Heart left ventricle (tissue), 16 donors: Measurements from ENCODE around the gene TNP2. TPM values are rescaled to one million over a fixed set of nuclear protein-coding genes. Genes with fewer than 3 reads are reported as not detected.
A peak's percentile ranks its signal among the peaks of the same experiment; 100 is the strongest.

ENCODE experiments used
- ATAC-seq, 4 donors: fragments of 200-7000 bp; cut with Tn5 transposase; one replicate each; pipeline ENCODE4 v1.9.1; 2020 to 2022; ENCODE audit warnings: moderate library complexity in 4 of 4, mild to moderate bottlenecking in 3 of 4, moderate number of reproducible peaks in 1 of 4
- DNase-seq, 5 donors: peaks; one replicate each; pipeline ENCODE4 v3.0.0-alpha.2; 2020
- H3K27ac ChIP-seq, 12 donors: fragments of 200-600 bp; sonication (generic) in 4 of 12; one replicate each; pipeline versions ENCODE4 v1.5.0 to v1.8.0; 2016 to 2022; ENCODE audit warnings: mild to moderate bottlenecking in 2 of 12
- H3K27me3 ChIP-seq, 9 donors: fragments of 200-600 bp; sonication (generic) in 2 of 9; one replicate each; pipeline versions ENCODE4 v1.5.1 to v1.8.0; 2016 to 2022; ENCODE audit warnings: mild to moderate bottlenecking in 3 of 9
- H3K36me3 ChIP-seq, 9 donors: fragments of 200-600 bp; sonication (generic) in 2 of 9; one replicate each; pipeline versions ENCODE4 v1.5.0 to v1.8.0; 2018 to 2022; ENCODE audit warnings: mild to moderate bottlenecking in 2 of 9
- H3K4me1 ChIP-seq, 12 donors: fragments of 200-600 bp; sonication (generic) in 4 of 12; one replicate each; pipeline versions ENCODE4 v1.5.0 to v1.8.0; 2016 to 2022; ENCODE audit warnings: mild to moderate bottlenecking in 3 of 12
- H3K4me3 ChIP-seq, 12 donors: fragments of 200-600 bp; sonication (generic) in 4 of 12; one replicate each; pipeline versions ENCODE4 v1.5.0 to v1.8.0; 2017 to 2022; ENCODE audit warnings: mild to moderate bottlenecking in 9 of 12, moderate library complexity in 4 of 12
- H3K9me3 ChIP-seq, 12 donors: fragments of 200-600 bp; sonication (generic) in 4 of 12; one replicate each; pipeline versions ENCODE4 v1.5.0 to v1.8.0; 2016 to 2022; ENCODE audit warnings: mild to moderate bottlenecking in 1 of 12
- CTCF ChIP-seq, 12 donors: fragments of 200-600 bp; sonication (generic) in 4 of 12; IDR thresholded peaks; one replicate each; pipeline versions ENCODE4 v1.5.0 to v1.8.0; 2018 to 2022; ENCODE audit warnings: antibody characterized with exemption in 12 of 12, mild to moderate bottlenecking in 5 of 12
- POLR2A ChIP-seq, 2 donors: fragments of 450-650 bp; IDR thresholded peaks; one replicate each; pipeline ENCODE4 v1.6.1; 2017; ENCODE audit warnings: antibody characterized with exemption in 2 of 2, mild to moderate bottlenecking in 2 of 2, moderate library complexity in 2 of 2
- WGBS, 4 donors: extraction: QIAGEN DNeasy Blood & Tissue Kit in 2 of 4; methylation state at CpG; one replicate each; pipeline versions ENCODE4 v1.1.5 to v1.1.7; 2013 to 2018; 5-methylcytosine and 5-hydroxymethylcytosine counted together
- intact Hi-C, 10 donors: fragments of 100-400 bp; cut with DNase I; formaldehyde crosslinking; loops; one replicate each; pipeline versions ENCODE4 v1.11.1 to v1.14.2; 2022
- polyA plus RNA-seq, 2 donors: library from polyadenylated mRNA; stranded (reverse); fragments of 200-250 nt; gene quantifications; one replicate each; pipeline ENCODE4 v1.2.3, GENCODE V29; 2013
- total RNA-seq, 9 donors: library from RNA; depleted of rRNA in 2 of 9; stranded (reverse); fragments of >200 nt in 2 of 9; fragmentation: NEBNext Ultra II Directional in 3 of 9; extraction: Animal tissue kit (Norgen Biotek cat#: 25700) in 3 of 9; gene quantifications; one replicate each; pipeline versions ENCODE4 v1.1.0 to v1.2.4, GENCODE V29; 2016 to 2023
- donor health status: ischemic (EF 13 %, LVEDD 7.1; RV severe dilation, severe dysfunction).
- donor health status: healthy with polysubstance abuse.
- donor health status: DM: no; HTN: yes; CAD: no.
- donor health status: DM: no; HTN: no; CAD: no.
- donor health status: ischemic (EF 25% LVEDD 6.9; RV normal size, moderate dysfunction).
- donor health status: ischemic (EF 25% LVEDD 5.7; RV mildly dilated, moderate dysfunction).
- donor health status: healthy.
- donor health status: DM: yes; HTN: yes; CAD: no.
- donor health status: ischemic (EF 35%, LVEDD 5.7; RV mildly dilated, moderate dysfunction).
- donor health status: nonischemic (EF 11% LVEDD 7.7; RV severe dilation, severe dysfunction).
- donor health status: DM: yes; HTN: yes; CAD: no.
- donor health status: PGD.
- donor health status: ischemic (EF 29% LVEDD 5.4; RV normal size, mild dysfunction).
- donor health status: nonischemic (EF 23%, LVEDD 6.1; RV moderate dilation, normal function).

TNP2 gene
- total and polyA plus RNA-seq, 11 donors, result not detected

GRCh38 chr16:11234884-11235702 is 34.0 kb downstream of the TNP2 start:
- DNase-seq, result no peak
- ATAC-seq, result peak in 2 of 4 donors; percentile 19 to 56
- Histone ChIP-seq H3K36me3 (no peaks in the 10 kb centered on the region), H3K4me3 (no peak overlapping the region), H3K4me1 (peaks cover 0 to 54% (median 6%) of the 10 kb centered on the region in 12 donors), H3K9me3 (no peaks in the 10 kb centered on the region), H3K27me3 (peaks cover 0 to 3% (median 0%) of the 10 kb centered on the region in 9 donors), H3K27ac (peak overlapping the region in 1 of 12 donors; percentile 91)
- 85 to 88% (median 87%) methylated on average over 13 of the region's 13 CpGs for WGBS, 4 donors
- intact Hi-C loops, result no loop called here
- no peak for TF ChIP-seq CTCF (IDR thresholded peaks at IDR 0.05)
- no peak for TF ChIP-seq POLR2A (IDR thresholded peaks at IDR 0.05)

DNA sequence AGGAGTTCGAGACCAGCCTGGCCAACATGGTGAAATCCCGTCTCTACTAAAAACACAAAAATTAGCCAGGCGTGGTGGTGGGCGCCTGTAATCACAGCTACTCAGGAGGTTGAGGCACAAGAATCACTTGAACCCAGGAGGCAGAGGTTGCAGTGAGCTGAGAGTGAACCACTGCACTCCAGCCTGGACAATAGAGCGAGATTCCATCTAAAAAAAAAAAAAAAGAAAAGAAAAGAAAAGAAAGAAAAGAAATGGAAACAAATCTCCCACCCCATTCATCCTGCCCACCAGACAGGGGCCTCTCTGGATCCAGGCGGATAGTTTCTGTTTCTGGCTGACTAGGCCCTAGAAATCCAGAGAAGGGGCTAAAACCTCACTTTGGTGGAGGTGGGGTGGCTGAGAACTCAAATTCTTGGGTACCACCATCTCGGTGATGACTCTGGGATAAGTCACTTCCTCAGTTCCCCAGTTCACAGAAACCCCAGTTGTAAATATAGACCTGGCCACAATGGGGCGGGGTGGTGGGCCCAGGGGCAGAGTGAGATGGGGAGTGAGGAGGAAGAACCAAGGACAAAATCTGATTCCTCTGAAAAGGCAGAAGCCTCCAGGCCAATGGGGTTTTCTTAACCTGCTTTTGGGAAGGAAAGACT is 35.3 kb downstream of the TNP2 start:
- ATAC-seq (no peak), DNase-seq (no peak)
- intact Hi-C loops, result no loop called here
- Histone ChIP-seq H3K27me3 (peaks cover 0 to 3% (median 0%) of the 10 kb centered on the region in 9 donors), H3K4me3 (peak overlapping the region in 1 of 12 donors; percentile 36), H3K27ac (peak overlapping the region in 1 of 12 donors; percentile 91), H3K4me1 (peaks cover 0 to 49% (median 6%) of the 10 kb centered on the region in 12 donors), H3K9me3 (no peaks in the 10 kb centered on the region), H3K36me3 (no peaks in the 10 kb centered on the region)
- WGBS, 4 donors, result 81 to 91% (median 87%) methylated on average over 8 of the region's 8 CpGs
- TF ChIP-seq CTCF (IDR thresholded peaks at IDR 0.05) (no peak), POLR2A (IDR thresholded peaks at IDR 0.05) (no peak)

- H3K4me3 ChIP-seq, result peak overlapping the region in 3 of 12 donors; percentile 9 to 36 (median 13)
Observed at GRCh38 chr16:11232852-11233726, 36.0 kb downstream of the TNP2 start.

More at GRCh38 chr16:11232852-11233726, 36.0 kb downstream of the TNP2 start:
- no peak for TF ChIP-seq POLR2A (IDR thresholded peaks at IDR 0.05)
- TF ChIP-seq CTCF (IDR thresholded peaks at IDR 0.05), result no peak
- peak in 3 of 4 donors; percentile 45 to 62 (median 58) for ATAC-seq
- Histone ChIP-seq H3K9me3 (no peaks in the 10 kb centered on the region), H3K36me3 (no peaks in the 10 kb centered on the region), H3K4me1 (peaks cover 0 to 49% (median 6%) of the 10 kb centered on the region in 12 donors), H3K27ac (peak overlapping the region in 1 of 12 donors; percentile 91), H3K27me3 (peaks cover 0 to 3% (median 0%) of the 10 kb centered on the region in 9 donors)
- intact Hi-C loops, result no loop called here
- DNase-seq, result peak; percentile 37 to 79 (median 43)
- WGBS, 4 donors, result 29 to 64% (median 47%) methylated on average over 11 to 35 of the region's 35 CpGs
